WTC11 (cell line): ENCODE measurements around the gene C4BPB. TPM values are rescaled to one million over a fixed set of nuclear protein-coding genes. Genes with fewer than 3 reads are reported as not detected.

Source experiments
- ATAC-seq: fragments of 200-7000 bp; cut with Tn5 transposase; 2 replicates; pipeline ENCODE4 v1.10.0; 2021; ENCODE audit warnings: mild to moderate bottlenecking, moderate library complexity
- CTCF ChIA-PET: fragments of 300-600 bp; sonication (Branson Sonifier 250); formaldehyde crosslinking; loops from one replicate; lab custom pipeline; 2021; ENCODE audit warnings: antibody characterized with exemption; lab: Charles Lee
- POLR2A ChIA-PET: fragments of 350-600 bp; sonication (Branson Sonifier 250); formaldehyde crosslinking; loops from one replicate; lab custom pipeline; 2021; ENCODE audit warnings: antibody characterized with exemption; lab: Charles Lee
- DNase-seq: peaks from one replicate; pipeline ENCODE4 v3.0.0; 2021; ENCODE audit warnings: low spot score
- H3K27ac Mint-ChIP-seq: 2 replicates; pipeline ENCODE4 v1.8.0; 2021; ENCODE audit warnings: mixed read lengths
- H3K27me3 Mint-ChIP-seq: 2 replicates; pipeline ENCODE4 v1.8.0; 2021; ENCODE audit warnings: low read depth, mild to moderate bottlenecking, moderate library complexity, mixed read lengths
- H3K36me3 Mint-ChIP-seq: 2 replicates; pipeline ENCODE4 v1.8.0; 2021; ENCODE audit warnings: mixed read lengths
- H3K4me1 Mint-ChIP-seq: 2 replicates; pipeline ENCODE4 v1.8.0; 2022; ENCODE audit warnings: mixed read lengths
- H3K4me3 Mint-ChIP-seq: 2 replicates; pipeline ENCODE4 v1.8.0; 2021; ENCODE audit warnings: mild to moderate bottlenecking, moderate library complexity, mixed read lengths
- H3K9me3 Mint-ChIP-seq: 2 replicates; pipeline ENCODE4 v1.8.0; 2021; ENCODE audit warnings: mixed read lengths
- ATF1 ChIP-seq: sonication (generic); formaldehyde crosslinking; IDR thresholded peaks from 2 replicates; pipeline ENCODE4 v1.8.1; 2023; ENCODE audit warnings: mild to moderate bottlenecking, moderate library complexity, missing genetic modification reagents
- CREB1 ChIP-seq: sonication (generic); formaldehyde crosslinking; IDR thresholded peaks from 2 replicates; pipeline ENCODE4 v1.8.0; 2023; ENCODE audit warnings: mild to moderate bottlenecking, missing genetic modification reagents
- FOXJ3 ChIP-seq: sonication (generic); formaldehyde crosslinking; IDR thresholded peaks from 2 replicates; pipeline ENCODE4 v1.9.0; 2021; ENCODE audit warnings: missing genetic modification reagents, mild to moderate bottlenecking, borderline replicate concordance
- GRHL2 ChIP-seq: fragments of 250-450 bp; sonication (Bioruptor Pico); IDR thresholded peaks from 2 replicates; pipeline ENCODE4 v1.8.0; 2022; ENCODE audit warnings: mild to moderate bottlenecking, moderate library complexity; ENCODE audit not compliant: insufficient replicate concordance, severe bottlenecking
- MXD4 ChIP-seq: fragments of 250-450 bp; sonication (Bioruptor Pico); IDR thresholded peaks from 2 replicates; pipeline ENCODE4 v1.8.0; 2021; ENCODE audit warnings: mild to moderate bottlenecking, moderate library complexity, borderline replicate concordance
- NFE2L1 ChIP-seq: sonication (generic); formaldehyde crosslinking; IDR thresholded peaks from 2 replicates; pipeline ENCODE4 v1.8.1; 2023; ENCODE audit warnings: missing genetic modification reagents
- SP1 ChIP-seq: sonication (generic); formaldehyde crosslinking; conservative IDR thresholded peaks from 2 replicates; pipeline ENCODE4 v1.8.1; 2022; ENCODE audit warnings: missing genetic modification reagents
- ZBTB21 ChIP-seq: sonication (generic); formaldehyde crosslinking; IDR thresholded peaks from 2 replicates; pipeline ENCODE4 v1.8.1; 2023; ENCODE audit warnings: mild to moderate bottlenecking, missing genetic modification reagents, borderline replicate concordance
- ZNF138 ChIP-seq: sonication (generic); formaldehyde crosslinking; conservative IDR thresholded peaks from 2 replicates; pipeline ENCODE4 v1.8.1; 2022; ENCODE audit warnings: mild to moderate bottlenecking, moderate library complexity, missing genetic modification reagents
- ZNF219 ChIP-seq: sonication (generic); formaldehyde crosslinking; IDR thresholded peaks from 2 replicates; pipeline ENCODE4 v1.8.0; 2023; ENCODE audit warnings: missing genetic modification reagents, mild to moderate bottlenecking, borderline replicate concordance
- ZNF263 ChIP-seq: sonication (generic); formaldehyde crosslinking; IDR thresholded peaks from 2 replicates; pipeline ENCODE4 v1.8.1; 2022; ENCODE audit warnings: low read depth, mild to moderate bottlenecking, moderate library complexity, missing genetic modification reagents
- ZNF396 ChIP-seq: fragments of 250-450 bp; sonication (Bioruptor Pico); IDR thresholded peaks from 2 replicates; pipeline ENCODE4 v1.8.0; 2021; ENCODE audit warnings: mild to moderate bottlenecking, moderate library complexity, borderline replicate concordance
- ZNF423 ChIP-seq: fragments of 250-450 bp; sonication (Bioruptor Pico); IDR thresholded peaks from 2 replicates; pipeline ENCODE4 v2.1.2; 2022; ENCODE audit warnings: mild to moderate bottlenecking, moderate library complexity
- total RNA-seq: library from RNA; stranded (reverse); gene quantifications from 3 replicates; pipeline ENCODE4 v1.2.3, GENCODE V29; 2021
- TF ChIP-seq, protein P1 (sequence below): sonication (generic); formaldehyde crosslinking; IDR thresholded peaks from 2 replicates; pipeline ENCODE4 v1.8.0; 2022; ENCODE audit warnings: mild to moderate bottlenecking, missing genetic modification reagents
- TF ChIP-seq, protein P2 (sequence below): sonication (generic); formaldehyde crosslinking; IDR thresholded peaks from 2 replicates; pipeline ENCODE4 v1.8.1; 2023; ENCODE audit warnings: mild to moderate bottlenecking, missing genetic modification reagents, borderline replicate concordance
- TF ChIP-seq, protein P3 (sequence below): fragments of 250-450 bp; sonication (Bioruptor Pico); IDR thresholded peaks from 2 replicates; pipeline ENCODE4 v1.8.0; 2021; ENCODE audit warnings: mild to moderate bottlenecking
- TF ChIP-seq, protein P4 (sequence below): sonication (generic); formaldehyde crosslinking; IDR thresholded peaks from 2 replicates; pipeline ENCODE4 v1.8.1; 2022; ENCODE audit warnings: mild to moderate bottlenecking, missing genetic modification reagents, moderate library complexity, borderline replicate concordance
- TF ChIP-seq, protein P5 (sequence below): sonication (generic); formaldehyde crosslinking; IDR thresholded peaks from 2 replicates; pipeline ENCODE4 v1.8.0; 2022; ENCODE audit warnings: missing genetic modification reagents

C4BPB gene
- total RNA-seq, 1 experiment from 2014 or later = 0.26 TPM

DNA sequence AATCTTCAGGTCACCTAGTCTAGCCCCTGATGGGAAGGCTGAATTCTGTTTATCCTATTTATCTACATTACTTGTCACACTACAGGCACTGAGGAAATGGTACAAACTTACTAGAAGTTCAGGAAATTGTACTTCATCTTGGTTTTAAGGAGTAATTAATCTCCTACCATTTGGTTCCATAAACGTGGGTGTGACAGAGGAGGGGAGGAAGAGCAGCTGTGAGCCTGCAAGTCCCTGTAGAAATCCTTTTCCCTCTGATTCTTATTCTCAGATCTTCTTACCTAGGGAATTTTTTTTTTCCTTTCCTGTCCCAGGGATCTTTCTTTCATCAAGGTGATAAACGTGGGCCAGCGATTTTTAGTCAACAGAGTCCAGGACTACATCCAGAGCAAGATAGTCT is 21.5 kb upstream of the C4BPB start:
- POLR2A ChIA-PET = no interaction called here
- ATAC-seq (no peak), DNase-seq (no peak)
- no peaks in the 10 kb centered on the region for H3K9me3 Mint-ChIP-seq
- no peak overlapping the region for H3K27ac Mint-ChIP-seq
- H3K36me3 Mint-ChIP-seq = peaks cover 67% of the 10 kb centered on the region
- H3K4me3 Mint-ChIP-seq = no peak overlapping the region
- H3K27me3 Mint-ChIP-seq = no peaks in the 10 kb centered on the region
- TF ChIP-seq ZNF219 = no peak
- TF ChIP-seq, protein P1, sequence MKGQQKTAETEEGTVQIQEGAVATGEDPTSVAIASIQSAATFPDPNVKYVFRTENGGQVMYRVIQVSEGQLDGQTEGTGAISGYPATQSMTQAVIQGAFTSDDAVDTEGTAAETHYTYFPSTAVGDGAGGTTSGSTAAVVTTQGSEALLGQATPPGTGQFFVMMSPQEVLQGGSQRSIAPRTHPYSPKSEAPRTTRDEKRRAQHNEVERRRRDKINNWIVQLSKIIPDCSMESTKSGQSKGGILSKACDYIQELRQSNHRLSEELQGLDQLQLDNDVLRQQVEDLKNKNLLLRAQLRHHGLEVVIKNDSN (CRISPR knock-in tag) = no peak
- TF ChIP-seq ZNF423 (CRISPR knock-in tag) = no peak
- TF ChIP-seq, protein P2, sequence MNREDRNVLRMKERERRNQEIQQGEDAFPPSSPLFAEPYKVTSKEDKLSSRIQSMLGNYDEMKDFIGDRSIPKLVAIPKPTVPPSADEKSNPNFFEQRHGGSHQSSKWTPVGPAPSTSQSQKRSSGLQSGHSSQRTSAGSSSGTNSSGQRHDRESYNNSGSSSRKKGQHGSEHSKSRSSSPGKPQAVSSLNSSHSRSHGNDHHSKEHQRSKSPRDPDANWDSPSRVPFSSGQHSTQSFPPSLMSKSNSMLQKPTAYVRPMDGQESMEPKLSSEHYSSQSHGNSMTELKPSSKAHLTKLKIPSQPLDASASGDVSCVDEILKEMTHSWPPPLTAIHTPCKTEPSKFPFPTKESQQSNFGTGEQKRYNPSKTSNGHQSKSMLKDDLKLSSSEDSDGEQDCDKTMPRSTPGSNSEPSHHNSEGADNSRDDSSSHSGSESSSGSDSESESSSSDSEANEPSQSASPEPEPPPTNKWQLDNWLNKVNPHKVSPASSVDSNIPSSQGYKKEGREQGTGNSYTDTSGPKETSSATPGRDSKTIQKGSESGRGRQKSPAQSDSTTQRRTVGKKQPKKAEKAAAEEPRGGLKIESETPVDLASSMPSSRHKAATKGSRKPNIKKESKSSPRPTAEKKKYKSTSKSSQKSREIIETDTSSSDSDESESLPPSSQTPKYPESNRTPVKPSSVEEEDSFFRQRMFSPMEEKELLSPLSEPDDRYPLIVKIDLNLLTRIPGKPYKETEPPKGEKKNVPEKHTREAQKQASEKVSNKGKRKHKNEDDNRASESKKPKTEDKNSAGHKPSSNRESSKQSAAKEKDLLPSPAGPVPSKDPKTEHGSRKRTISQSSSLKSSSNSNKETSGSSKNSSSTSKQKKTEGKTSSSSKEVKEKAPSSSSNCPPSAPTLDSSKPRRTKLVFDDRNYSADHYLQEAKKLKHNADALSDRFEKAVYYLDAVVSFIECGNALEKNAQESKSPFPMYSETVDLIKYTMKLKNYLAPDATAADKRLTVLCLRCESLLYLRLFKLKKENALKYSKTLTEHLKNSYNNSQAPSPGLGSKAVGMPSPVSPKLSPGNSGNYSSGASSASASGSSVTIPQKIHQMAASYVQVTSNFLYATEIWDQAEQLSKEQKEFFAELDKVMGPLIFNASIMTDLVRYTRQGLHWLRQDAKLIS (CRISPR knock-in tag) = no peak
- TF ChIP-seq CREB1 (CRISPR knock-in tag) = no peak
- no peak for TF ChIP-seq ZNF263
- TF ChIP-seq SP1 = no peak
- no peak for TF ChIP-seq GRHL2 (CRISPR knock-in tag)
- TF ChIP-seq, protein P3, sequence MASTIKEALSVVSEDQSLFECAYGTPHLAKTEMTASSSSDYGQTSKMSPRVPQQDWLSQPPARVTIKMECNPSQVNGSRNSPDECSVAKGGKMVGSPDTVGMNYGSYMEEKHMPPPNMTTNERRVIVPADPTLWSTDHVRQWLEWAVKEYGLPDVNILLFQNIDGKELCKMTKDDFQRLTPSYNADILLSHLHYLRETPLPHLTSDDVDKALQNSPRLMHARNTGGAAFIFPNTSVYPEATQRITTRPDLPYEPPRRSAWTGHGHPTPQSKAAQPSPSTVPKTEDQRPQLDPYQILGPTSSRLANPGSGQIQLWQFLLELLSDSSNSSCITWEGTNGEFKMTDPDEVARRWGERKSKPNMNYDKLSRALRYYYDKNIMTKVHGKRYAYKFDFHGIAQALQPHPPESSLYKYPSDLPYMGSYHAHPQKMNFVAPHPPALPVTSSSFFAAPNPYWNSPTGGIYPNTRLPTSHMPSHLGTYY (CRISPR knock-in tag) = no peak
- TF ChIP-seq FOXJ3 (CRISPR knock-in tag) = no peak
- TF ChIP-seq ZBTB21 = no peak
- CTCF ChIA-PET = no interaction called here
- no peaks in the 10 kb centered on the region for H3K4me1 Mint-ChIP-seq

DNA sequence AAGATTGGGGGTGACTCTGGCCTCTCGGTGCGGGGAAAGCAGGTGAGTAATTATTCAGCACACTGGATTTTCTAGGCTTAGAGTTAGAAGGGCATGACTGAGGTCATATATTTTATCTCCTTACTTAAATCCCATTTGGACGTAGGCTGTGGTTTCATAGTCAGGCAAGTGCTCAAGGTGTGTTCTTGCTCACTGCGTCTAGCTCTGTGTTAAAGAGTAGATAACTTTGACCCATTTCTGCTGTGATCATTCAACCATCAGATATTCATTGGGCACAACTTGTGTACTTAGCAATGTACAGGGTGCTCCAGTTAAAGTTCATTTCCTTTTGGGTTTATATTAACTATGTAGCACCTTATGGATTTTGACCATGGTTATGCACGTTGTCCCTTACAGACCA is 21.0 kb upstream of the C4BPB start:
- no peak overlapping the region for H3K27ac Mint-ChIP-seq
- DNase-seq = no peak
- H3K27me3 Mint-ChIP-seq = no peaks in the 10 kb centered on the region
- peaks cover 67% of the 10 kb centered on the region for H3K36me3 Mint-ChIP-seq
- ChIA-PET CTCF (no interaction called here), POLR2A (interaction anchor here (1.6 kb wide), 1 partner anchor 15 kb away, joined by 3 read pairs; the partner anchor contains the start of gene PFKFB2)
- TF ChIP-seq NFE2L1 (CRISPR knock-in tag) (no peak), ZNF396 (CRISPR knock-in tag) (no peak), ZNF138 (CRISPR knock-in tag) (no peak)
- TF ChIP-seq, protein P4, sequence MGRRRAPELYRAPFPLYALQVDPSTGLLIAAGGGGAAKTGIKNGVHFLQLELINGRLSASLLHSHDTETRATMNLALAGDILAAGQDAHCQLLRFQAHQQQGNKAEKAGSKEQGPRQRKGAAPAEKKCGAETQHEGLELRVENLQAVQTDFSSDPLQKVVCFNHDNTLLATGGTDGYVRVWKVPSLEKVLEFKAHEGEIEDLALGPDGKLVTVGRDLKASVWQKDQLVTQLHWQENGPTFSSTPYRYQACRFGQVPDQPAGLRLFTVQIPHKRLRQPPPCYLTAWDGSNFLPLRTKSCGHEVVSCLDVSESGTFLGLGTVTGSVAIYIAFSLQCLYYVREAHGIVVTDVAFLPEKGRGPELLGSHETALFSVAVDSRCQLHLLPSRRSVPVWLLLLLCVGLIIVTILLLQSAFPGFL (CRISPR knock-in tag) = no peak
- no peak for ATAC-seq
- no peaks in the 10 kb centered on the region for H3K4me1 Mint-ChIP-seq
- no peaks in the 10 kb centered on the region for H3K9me3 Mint-ChIP-seq
- H3K4me3 Mint-ChIP-seq = no peak overlapping the region

DNA sequence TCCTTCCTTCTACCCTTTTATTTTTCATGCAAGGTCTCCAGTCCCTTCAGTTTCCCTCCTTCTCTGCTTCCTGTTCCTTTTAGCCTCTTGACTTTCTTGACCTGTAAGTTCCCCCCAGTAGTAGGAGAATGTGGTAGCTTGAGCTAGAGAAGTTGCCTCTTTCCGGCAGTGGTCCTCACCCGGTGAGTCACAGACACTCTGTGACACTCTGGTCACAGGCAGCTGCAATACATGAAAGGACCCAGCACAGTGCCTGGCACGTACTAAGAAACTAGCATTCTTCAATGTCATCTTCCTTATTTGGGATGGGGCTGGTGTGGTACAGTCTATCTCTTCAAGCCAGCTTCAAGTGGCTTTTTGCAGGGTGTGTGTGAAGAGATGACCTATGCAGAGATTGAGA is 19.6 kb upstream of the C4BPB start:
- ChIA-PET POLR2A (interaction anchor here (1.6 kb wide), 1 partner anchor 16 kb away, joined by 3 read pairs; the partner anchor contains the start of gene PFKFB2), CTCF (no interaction called here)
- Mint-ChIP-seq H3K27me3 (no peaks in the 10 kb centered on the region), H3K27ac (no peak overlapping the region), H3K4me3 (no peak overlapping the region), H3K36me3 (peaks cover 56% of the 10 kb centered on the region), H3K4me1 (no peaks in the 10 kb centered on the region), H3K9me3 (no peaks in the 10 kb centered on the region)
- ATAC-seq (no peak), DNase-seq (no peak)
- TF ChIP-seq ZNF263 (no peak), MXD4 (CRISPR knock-in tag) (no peak), ZNF396 (CRISPR knock-in tag) (no peak), ATF1 (CRISPR knock-in tag) (no peak)
- TF ChIP-seq, protein P5, sequence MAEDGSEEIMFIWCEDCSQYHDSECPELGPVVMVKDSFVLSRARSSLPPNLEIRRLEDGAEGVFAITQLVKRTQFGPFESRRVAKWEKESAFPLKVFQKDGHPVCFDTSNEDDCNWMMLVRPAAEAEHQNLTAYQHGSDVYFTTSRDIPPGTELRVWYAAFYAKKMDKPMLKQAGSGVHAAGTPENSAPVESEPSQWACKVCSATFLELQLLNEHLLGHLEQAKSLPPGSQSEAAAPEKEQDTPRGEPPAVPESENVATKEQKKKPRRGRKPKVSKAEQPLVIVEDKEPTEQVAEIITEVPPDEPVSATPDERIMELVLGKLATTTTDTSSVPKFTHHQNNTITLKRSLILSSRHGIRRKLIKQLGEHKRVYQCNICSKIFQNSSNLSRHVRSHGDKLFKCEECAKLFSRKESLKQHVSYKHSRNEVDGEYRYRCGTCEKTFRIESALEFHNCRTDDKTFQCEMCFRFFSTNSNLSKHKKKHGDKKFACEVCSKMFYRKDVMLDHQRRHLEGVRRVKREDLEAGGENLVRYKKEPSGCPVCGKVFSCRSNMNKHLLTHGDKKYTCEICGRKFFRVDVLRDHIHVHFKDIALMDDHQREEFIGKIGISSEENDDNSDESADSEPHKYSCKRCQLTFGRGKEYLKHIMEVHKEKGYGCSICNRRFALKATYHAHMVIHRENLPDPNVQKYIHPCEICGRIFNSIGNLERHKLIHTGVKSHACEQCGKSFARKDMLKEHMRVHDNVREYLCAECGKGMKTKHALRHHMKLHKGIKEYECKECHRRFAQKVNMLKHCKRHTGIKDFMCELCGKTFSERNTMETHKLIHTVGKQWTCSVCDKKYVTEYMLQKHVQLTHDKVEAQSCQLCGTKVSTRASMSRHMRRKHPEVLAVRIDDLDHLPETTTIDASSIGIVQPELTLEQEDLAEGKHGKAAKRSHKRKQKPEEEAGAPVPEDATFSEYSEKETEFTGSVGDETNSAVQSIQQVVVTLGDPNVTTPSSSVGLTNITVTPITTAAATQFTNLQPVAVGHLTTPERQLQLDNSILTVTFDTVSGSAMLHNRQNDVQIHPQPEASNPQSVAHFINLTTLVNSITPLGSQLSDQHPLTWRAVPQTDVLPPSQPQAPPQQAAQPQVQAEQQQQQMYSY = no peak
- TF ChIP-seq, protein P2 (CRISPR knock-in tag) = no peak
